Mesendoderm (in vitro differentiated cells): ENCODE data around the gene SSRP1.

ENCODE experiments used
- DNase-seq: peaks from one replicate; pipeline ENCODE4 v3.0.0; 2013
- H2AK5ac ChIP-seq: 2 replicates; pipeline ENCODE4 v1.6.1; 2013; ENCODE audit warnings: low read length, inconsistent platforms
- H2BK120ac ChIP-seq: 2 replicates; pipeline ENCODE4 v1.6.1; 2013; ENCODE audit warnings: low read depth, mild to moderate bottlenecking, low read length, moderate library complexity, mixed read lengths
- H2BK15ac ChIP-seq: replicated peaks from 2 replicates; pipeline ENCODE4 v1.6.1; 2013; ENCODE audit warnings: low read depth, mild to moderate bottlenecking, moderate library complexity
- H2BK5ac ChIP-seq: 2 replicates; pipeline ENCODE4 v1.6.1; 2013; ENCODE audit warnings: low read length, inconsistent platforms
- H3K18ac ChIP-seq: 2 replicates; pipeline ENCODE4 v1.6.1; 2013; ENCODE audit warnings: mild to moderate bottlenecking, low read length, mixed read lengths
- H3K23ac ChIP-seq: one replicate; pipeline ENCODE4 v1.6.1; 2013; ENCODE audit warnings: low read length
- H3K27ac ChIP-seq: 2 replicates; pipeline ENCODE4 v1.5.1; 2013; ENCODE audit warnings: low read depth, mild to moderate bottlenecking, inconsistent platforms, low read length, moderate library complexity
- H3K27me3 ChIP-seq: 2 replicates; pipeline ENCODE4 v1.6.1; 2013; ENCODE audit warnings: low read length, control low read depth, mild to moderate bottlenecking, inconsistent platforms; ENCODE audit not compliant: insufficient read depth, poor library complexity
- H3K36me3 ChIP-seq: 2 replicates; pipeline ENCODE4 v1.6.1; 2013; ENCODE audit warnings: low read length, inconsistent platforms; ENCODE audit not compliant: control insufficient read depth, insufficient read depth
- H3K4ac ChIP-seq: one replicate; pipeline ENCODE4 v1.6.1; 2013; ENCODE audit warnings: low read depth, mild to moderate bottlenecking, low read length, moderate library complexity
- H3K4me1 ChIP-seq: 2 replicates; pipeline ENCODE4 v1.6.1; 2013; ENCODE audit warnings: low read depth, low read length, inconsistent platforms; ENCODE audit not compliant: control insufficient read depth
- H3K4me2 ChIP-seq: 2 replicates; pipeline ENCODE4 v1.6.1; 2013; ENCODE audit warnings: low read length
- H3K4me3 ChIP-seq: 2 replicates; pipeline ENCODE4 v1.5.1; 2013; ENCODE audit warnings: mild to moderate bottlenecking, low read length
- H3K56ac ChIP-seq: one replicate; pipeline ENCODE4 v1.6.1; 2013; ENCODE audit warnings: low read length
- H3K79me1 ChIP-seq: 2 replicates; pipeline ENCODE4 v1.6.1; 2013; ENCODE audit warnings: low read length, inconsistent platforms
- H3K79me2 ChIP-seq: 2 replicates; pipeline ENCODE4 v1.6.1; 2013; ENCODE audit warnings: mild to moderate bottlenecking, low read length; ENCODE audit not compliant: control insufficient read depth, insufficient read depth
- H3K9ac ChIP-seq: 2 replicates; pipeline ENCODE4 v1.6.1; 2013; ENCODE audit warnings: low read length, inconsistent platforms
- H4K5ac ChIP-seq: one replicate; pipeline ENCODE4 v1.6.1; 2013; ENCODE audit warnings: low read length
- H4K8ac ChIP-seq: one replicate; pipeline ENCODE4 v1.6.1; 2013; ENCODE audit warnings: low read depth, mild to moderate bottlenecking, control low read depth, low read length, moderate library complexity
- WGBS: extraction: QIAGEN DNeasy Blood & Tissue Kit; methylation state at CpG from one replicate; pipeline ENCODE4 v1.1.7; 2013; ENCODE audit warnings: low lambda C conversion rate, missing lambda C conversion rate; ENCODE audit not compliant: insufficient coverage; ENCODE audit errors: extremely low coverage; 5-methylcytosine and 5-hydroxymethylcytosine counted together

SSRP1 gene

DNA sequence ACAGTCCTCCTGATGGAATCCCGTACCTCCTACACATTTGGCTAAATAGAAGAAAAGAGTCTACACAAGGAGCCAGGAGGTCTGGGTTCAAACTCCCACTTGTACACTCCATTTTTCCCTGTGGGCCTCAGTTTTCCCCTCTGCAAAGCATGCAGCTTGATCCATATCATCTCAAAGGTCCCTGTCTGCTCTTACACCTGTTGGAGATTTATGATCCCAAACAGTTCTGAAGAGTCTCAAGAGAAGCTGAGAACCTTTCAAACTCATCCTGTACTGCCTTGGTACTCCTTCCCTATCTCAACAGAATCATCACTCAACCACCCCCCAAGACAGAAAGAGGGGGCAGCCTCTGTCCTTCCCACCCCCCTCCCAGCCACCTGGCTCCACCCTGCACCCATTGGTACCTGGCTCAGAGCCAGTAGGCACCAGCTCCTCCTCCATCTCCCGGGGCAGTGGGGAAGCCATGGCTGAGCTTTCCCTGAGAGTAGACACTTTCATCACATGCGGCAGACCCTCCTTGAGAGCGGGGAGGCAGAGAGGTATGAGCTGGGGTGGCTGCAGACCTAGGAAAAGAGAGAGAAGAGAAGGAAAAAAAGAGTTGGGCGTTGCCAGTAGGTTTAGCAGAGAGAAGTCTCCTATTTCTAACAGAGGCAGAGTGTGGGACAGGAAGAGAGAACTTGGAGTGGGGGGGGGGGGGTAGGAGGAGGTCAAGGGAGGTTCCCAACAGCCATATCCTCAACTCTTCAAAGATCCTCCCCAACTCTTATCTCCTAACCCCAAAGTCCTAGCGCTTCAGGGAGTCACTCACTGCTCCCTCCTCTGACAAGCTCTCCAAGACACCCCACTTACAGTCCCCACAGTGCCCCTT lies 14.1 kb downstream of the SSRP1 start:
- Histone ChIP-seq H3K4me3 (no peak overlapping the region), H2BK120ac (no peak overlapping the region), H3K4me2 (no peak overlapping the region), H2AK5ac (no peak overlapping the region), H2BK5ac (no peak overlapping the region), H2BK15ac (no peak overlapping the region), H3K27ac (no peak overlapping the region), H3K79me2 (peaks cover 41% of the 10 kb centered on the region), H3K18ac (no peak overlapping the region), H4K8ac (no peak overlapping the region), H3K9ac (no peak overlapping the region), H3K27me3 (no peaks in the 10 kb centered on the region), H3K79me1 (peaks cover 33% of the 10 kb centered on the region), H3K36me3 (peaks cover 16% of the 10 kb centered on the region), H3K4me1 (peaks cover 13% of the 10 kb centered on the region), H3K56ac (peak overlapping the region; percentile 2), H3K23ac (no peak overlapping the region), H4K5ac (no peak overlapping the region), H3K4ac (no peak overlapping the region)
- no CpG with 5 or more reads among the region's 6 CpGs for WGBS
- DNase-seq = no peak

- Histone ChIP-seq H3K79me1 (peaks cover 39% of the 10 kb centered on the region), H3K9ac (no peak overlapping the region), H3K36me3 (peaks cover 15% of the 10 kb centered on the region), H4K5ac (no peak overlapping the region), H2BK5ac (no peak overlapping the region), H3K79me2 (peaks cover 41% of the 10 kb centered on the region), H3K4me2 (no peak overlapping the region), H3K4me1 (peaks cover 17% of the 10 kb centered on the region), H2BK15ac (no peak overlapping the region), H2BK120ac (no peak overlapping the region), H2AK5ac (no peak overlapping the region), H4K8ac (no peak overlapping the region), H3K23ac (no peak overlapping the region), H3K18ac (no peak overlapping the region), H3K27ac (no peak overlapping the region), H3K4me3 (no peak overlapping the region), H3K56ac (no peak overlapping the region), H3K27me3 (no peaks in the 10 kb centered on the region), H3K4ac (no peak overlapping the region)
- DNase-seq = no peak
- WGBS = no CpG with 5 or more reads among the region's 2 CpGs
These were observed 14.8 kb downstream of the SSRP1 start for GRCh38 chr11:57320719-57321387.

- Histone ChIP-seq H3K4me2 (no peak overlapping the region), H2BK15ac (no peak overlapping the region), H3K9ac (no peak overlapping the region), H3K27me3 (no peaks in the 10 kb centered on the region), H4K5ac (no peak overlapping the region), H3K27ac (no peak overlapping the region), H3K36me3 (peaks cover 15% of the 10 kb centered on the region), H3K79me2 (peaks cover 41% of the 10 kb centered on the region), H3K18ac (no peak overlapping the region), H3K79me1 (peaks cover 39% of the 10 kb centered on the region), H2BK5ac (no peak overlapping the region), H2BK120ac (no peak overlapping the region), H4K8ac (no peak overlapping the region), H3K56ac (no peak overlapping the region), H3K4ac (no peak overlapping the region), H3K4me3 (no peak overlapping the region), H3K23ac (no peak overlapping the region), H3K4me1 (peaks cover 18% of the 10 kb centered on the region), H2AK5ac (no peak overlapping the region)
- WGBS = no CpG with 5 or more reads among the region's 22 CpGs
- no peak for DNase-seq
These were observed 15.5 kb downstream of the SSRP1 start for GRCh38 chr11:57320067-57320718.

DNA sequence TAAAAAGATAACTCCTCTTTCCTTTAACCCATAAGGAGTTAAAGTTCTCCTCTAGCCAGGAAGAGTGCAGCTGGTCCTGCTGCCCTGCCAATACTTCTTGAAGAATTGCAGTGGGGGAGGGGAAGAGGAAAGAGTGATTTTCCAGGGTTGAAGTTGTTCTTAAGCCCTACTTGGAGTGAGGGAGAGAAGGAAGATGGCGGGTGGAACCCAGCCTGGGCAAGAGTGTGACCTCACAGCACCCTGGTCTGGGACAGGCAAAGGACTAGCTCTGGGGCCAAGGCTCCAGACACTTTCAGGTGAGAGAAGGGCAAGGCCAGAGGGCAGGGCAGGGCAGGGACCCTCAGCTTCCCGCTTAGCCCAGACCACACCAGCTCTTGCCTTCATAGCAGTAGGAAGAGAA lies 17.5 kb downstream of the SSRP1 start:
- H2AK5ac ChIP-seq = no peak overlapping the region
- H3K79me1 ChIP-seq = peaks cover 40% of the 10 kb centered on the region
- H4K8ac ChIP-seq = no peak overlapping the region
- no peak overlapping the region for H3K4me2 ChIP-seq
- H4K5ac ChIP-seq = no peak overlapping the region
- no peak overlapping the region for H3K18ac ChIP-seq
- peaks cover 13% of the 10 kb centered on the region for H3K4me1 ChIP-seq
- H2BK5ac ChIP-seq = no peak overlapping the region
- no CpG with 5 or more reads among the region's 2 CpGs for WGBS
- H3K79me2 ChIP-seq = peaks cover 31% of the 10 kb centered on the region
- H2BK120ac ChIP-seq = no peak overlapping the region
- H3K4me3 ChIP-seq = no peak overlapping the region
- peaks cover 27% of the 10 kb centered on the region for H3K36me3 ChIP-seq
- peak overlapping the region; percentile 3 for H3K56ac ChIP-seq
- H3K27ac ChIP-seq = no peak overlapping the region
- H3K4ac ChIP-seq = no peak overlapping the region
- H3K9ac ChIP-seq = no peak overlapping the region
- DNase-seq = peak; percentile 21
- H2BK15ac ChIP-seq = no peak overlapping the region
- no peak overlapping the region for H3K23ac ChIP-seq
- no peaks in the 10 kb centered on the region for H3K27me3 ChIP-seq

DNA sequence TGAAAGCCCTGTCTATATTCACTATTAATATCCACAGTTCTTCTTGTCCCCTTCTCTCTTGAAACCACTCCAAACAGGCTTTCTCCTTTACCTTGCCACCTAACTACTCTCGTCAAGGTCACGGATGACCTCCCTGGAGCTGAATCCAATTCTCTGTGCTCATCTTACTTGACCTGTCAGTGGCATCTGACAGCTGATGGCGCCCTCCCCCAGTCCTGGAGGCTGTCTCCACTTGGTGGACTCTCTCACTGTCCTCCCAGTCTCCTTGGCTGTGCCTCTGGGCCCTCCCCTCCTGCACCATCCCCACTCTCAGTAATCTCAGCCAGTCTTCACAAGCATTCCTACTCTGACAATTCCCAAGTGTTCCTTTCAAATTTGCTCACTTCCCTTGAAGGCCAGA lies 19.7 kb downstream of the SSRP1 start:
- Histone ChIP-seq H3K23ac (no peak overlapping the region), H3K4me2 (no peak overlapping the region), H3K27me3 (no peaks in the 10 kb centered on the region), H3K79me1 (peaks cover 31% of the 10 kb centered on the region), H2AK5ac (no peak overlapping the region), H4K8ac (no peak overlapping the region), H3K36me3 (peaks cover 31% of the 10 kb centered on the region), H2BK120ac (no peak overlapping the region), H3K18ac (no peak overlapping the region), H3K56ac (no peak overlapping the region), H3K4me1 (peaks cover 9% of the 10 kb centered on the region), H2BK5ac (no peak overlapping the region), H3K4ac (no peak overlapping the region), H3K4me3 (no peak overlapping the region), H4K5ac (no peak overlapping the region), H2BK15ac (no peak overlapping the region), H3K27ac (peak overlapping the region; percentile 38), H3K79me2 (peaks cover 12% of the 10 kb centered on the region), H3K9ac (no peak overlapping the region)
- WGBS = no CpG with 5 or more reads among the region's 3 CpGs
- DNase-seq = peak; percentile 62
